K562 (cell line): ENCODE data around the gene TTC39A. TPM values are rescaled to one million over a fixed set of nuclear protein-coding genes. Genes with fewer than 3 reads are reported as not detected.

Experiments
- CCAR2 ChIP-seq: fragments of 200-400 bp; formaldehyde crosslinking; IDR thresholded peaks from 2 replicates; pipeline ENCODE4 v1.6.1; 2017; ENCODE audit warnings: mild to moderate bottlenecking, low read depth, low read length
- ETV1 ChIP-seq: fragments of 450-650 bp; conservative IDR thresholded peaks from 2 replicates; pipeline ENCODE4 v1.6.1; 2016; ENCODE audit warnings: missing genetic modification characterization, control low read depth, low read depth, missing compliant biosample characterization
- FOXA3 ChIP-seq, 2 experiments: fragments of 450-650 bp in 1 of 2; sonication (generic) in 1 of 2; formaldehyde crosslinking; IDR thresholded peaks in 1 of 2; conservative IDR thresholded peaks in 1 of 2; 2 replicates each; pipeline versions ENCODE4 v1.4.0 to v1.8.0; 2020 to 2022; ENCODE audit warnings: mild to moderate bottlenecking in 2 of 2, missing genetic modification reagents in 1 of 2
- GABPA ChIP-seq: fragments of 200-800 bp; sonication (Bioruptor generic); conservative IDR thresholded peaks from 2 replicates; pipeline ENCODE4 v1.6.1; 2016; ENCODE audit warnings: low read depth, missing genetic modification characterization, missing compliant biosample characterization
- KDM5B ChIP-seq: fragments of 200-600 bp; sonication (generic); IDR thresholded peaks from 2 replicates; pipeline ENCODE4 v1.6.1; 2012; ENCODE audit warnings: low read depth, mild to moderate bottlenecking, moderate library complexity, low read length, control low read depth, inconsistent platforms; ENCODE audit not compliant: insufficient replicate concordance
- PTBP1 ChIP-seq: fragments of 200-400 bp; formaldehyde crosslinking; IDR thresholded peaks from 2 replicates; pipeline ENCODE4 v1.6.1; 2017; ENCODE audit warnings: low read depth, low read length
- RBM14 ChIP-seq: fragments of 200-400 bp; formaldehyde crosslinking; IDR thresholded peaks from 2 replicates; pipeline ENCODE4 v1.6.1; 2018; ENCODE audit warnings: low read depth, mild to moderate bottlenecking, low read length, moderate library complexity, borderline replicate concordance; ENCODE audit not compliant: insufficient read depth
- RFX7 ChIP-seq: fragments of 250-450 bp; sonication (Bioruptor Pico); IDR thresholded peaks from 2 replicates; pipeline ENCODE4 v1.5.1; 2021; ENCODE audit warnings: mild to moderate bottlenecking
- ZNF316 ChIP-seq: fragments of 450-650 bp; IDR thresholded peaks from 2 replicates; pipeline ENCODE4 v1.6.1; 2016
- ZNF586 ChIP-seq: fragments of 450-650 bp; formaldehyde crosslinking; conservative IDR thresholded peaks from 2 replicates; pipeline ENCODE4 v1.4.0; 2020; ENCODE audit warnings: mild to moderate bottlenecking, moderate library complexity
- polyA plus RNA-seq, 8 experiments: library from polyadenylated mRNA; depleted of rRNA in 4 of 8; stranded (reverse) in 5 of 8; unstranded in 3 of 8; fragments of >200 nt; fragmentation: Nextera tagmentation in 2 of 8; fragmentation: Illumina TruSeq in 1 of 8; extraction: Ambion mirVana in 2 of 8; extraction: Trizol in 1 of 8; gene quantifications; 2 replicates each; pipeline versions ENCODE4 v1.2.1 to v1.2.3, GENCODE V29; 2011 to 2014; ENCODE audit warnings: inconsistent platforms in 1 of 8, missing spikeins in 1 of 8
- total RNA-seq, 7 experiments: library from RNA; depleted of rRNA in 6 of 7; stranded (reverse); fragments of >200 nt in 6 of 7; fragmentation: Illumina TruSeq in 2 of 7; extraction: Trizol in 2 of 7; gene quantifications; 2 replicates each; pipeline versions ENCODE4 v1.2.1 to v1.2.3, GENCODE V29; 2011 to 2021; ENCODE audit warnings: low replicate concordance in 1 of 7
- TF ChIP-seq, protein P1 (sequence below), 2 experiments: fragments of 200-800 bp in 1 of 2; sonication (Bioruptor generic) in 1 of 2; sonication (generic) in 1 of 2; formaldehyde crosslinking in 1 of 2; IDR thresholded peaks in 1 of 2; conservative IDR thresholded peaks in 1 of 2; 2 replicates each; pipeline versions ENCODE4 v1.5.0 to v1.6.1; 2016 to 2020; ENCODE audit warnings: missing compliant biosample characterization in 1 of 2, missing genetic modification characterization in 1 of 2, missing genetic modification reagents in 1 of 2
- TF ChIP-seq, protein P2 (sequence below), 2 experiments: IDR thresholded peaks; 2 replicates each; pipeline ENCODE4 v1.6.1; 2011; ENCODE audit warnings: borderline replicate concordance in 1 of 2, control low read depth in 1 of 2, low read depth in 1 of 2, low read length in 1 of 2, mild to moderate bottlenecking in 1 of 2, mixed read lengths in 1 of 2, moderate library complexity in 1 of 2; ENCODE audit not compliant: insufficient read depth in 1 of 2, insufficient read length in 1 of 2, poor library complexity in 1 of 2, severe bottlenecking in 1 of 2; ENCODE audit errors: extremely low read depth in 1 of 2
- TF ChIP-seq, protein P3 (sequence below): sonication (generic); formaldehyde crosslinking; IDR thresholded peaks from 2 replicates; pipeline ENCODE4 v1.8.1; 2023; ENCODE audit warnings: mild to moderate bottlenecking, missing genetic modification reagents

Gene TTC39A
- total and polyA plus RNA-seq, 9 of the 15 experiments (the other 6 are each of a cell fraction or from before 2014, with no cell fraction given): 0.18 to 0.82 (median 0.35) TPM

DNA sequence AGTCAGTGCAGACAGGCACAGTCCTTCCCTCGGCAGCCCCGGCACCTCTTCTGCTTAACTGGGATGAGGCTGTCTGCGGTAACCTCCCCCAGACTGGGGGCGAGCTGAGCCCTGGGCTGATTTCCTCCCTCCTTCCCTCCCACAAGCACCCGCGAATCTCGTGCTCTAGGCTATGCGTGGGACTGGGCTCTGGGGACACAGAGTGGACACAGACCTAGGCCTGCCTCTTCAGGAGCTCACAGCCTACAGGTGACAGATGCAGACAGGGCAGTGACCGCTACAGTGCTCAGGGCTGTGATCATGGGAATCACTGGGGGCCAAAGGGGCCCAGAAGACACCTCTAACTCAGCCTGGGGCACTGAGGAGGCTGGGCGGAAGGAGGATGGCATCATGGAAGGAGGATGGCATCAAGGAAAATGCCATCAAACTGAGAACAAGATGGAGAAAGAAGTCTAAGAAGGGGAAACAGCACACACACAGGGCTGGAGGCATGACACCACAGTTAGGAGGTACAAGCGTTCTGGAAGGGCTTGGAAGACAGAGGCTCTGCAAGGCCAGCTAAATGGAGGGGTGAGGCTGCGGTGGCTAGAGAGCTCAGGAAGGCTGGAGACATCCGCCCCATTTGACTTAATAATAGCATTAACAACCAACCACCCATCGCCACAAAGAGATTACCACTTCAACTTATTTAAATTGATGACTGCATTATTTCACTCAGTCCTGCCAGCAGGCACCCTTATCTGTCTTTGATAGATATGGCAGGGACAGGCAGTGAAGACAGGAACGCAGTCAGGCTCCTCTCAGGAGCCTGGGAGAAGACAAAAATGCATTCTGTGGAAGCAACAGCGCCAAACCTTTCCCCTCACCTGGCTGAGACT, 4.2 kb downstream of the TTC39A start (continued):
- TF ChIP-seq, protein P1, sequence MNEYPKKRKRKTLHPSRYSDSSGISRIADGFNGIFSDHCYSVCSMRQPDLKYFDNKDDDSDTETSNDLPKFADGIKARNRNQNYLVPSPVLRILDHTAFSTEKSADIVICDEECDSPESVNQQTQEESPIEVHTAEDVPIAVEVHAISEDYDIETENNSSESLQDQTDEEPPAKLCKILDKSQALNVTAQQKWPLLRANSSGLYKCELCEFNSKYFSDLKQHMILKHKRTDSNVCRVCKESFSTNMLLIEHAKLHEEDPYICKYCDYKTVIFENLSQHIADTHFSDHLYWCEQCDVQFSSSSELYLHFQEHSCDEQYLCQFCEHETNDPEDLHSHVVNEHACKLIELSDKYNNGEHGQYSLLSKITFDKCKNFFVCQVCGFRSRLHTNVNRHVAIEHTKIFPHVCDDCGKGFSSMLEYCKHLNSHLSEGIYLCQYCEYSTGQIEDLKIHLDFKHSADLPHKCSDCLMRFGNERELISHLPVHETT (CRISPR knock-in tag; conservative IDR thresholded peaks at IDR 0.05 in 1 of 2, IDR thresholded peaks at IDR 0.05 in 1 of 2): peak in 1 of 2 experiments; percentile 41; a peak in 1 of 4 replicates
- TF ChIP-seq PTBP1: no peak
- no peak for TF ChIP-seq CCAR2
- no peak for TF ChIP-seq ETV1 (tag)
- TF ChIP-seq GABPA (tag): no peak
- no peak for TF ChIP-seq RFX7 (CRISPR knock-in tag)
- no peak for TF ChIP-seq ZNF586 (CRISPR knock-in tag)
- TF ChIP-seq, protein P2, sequence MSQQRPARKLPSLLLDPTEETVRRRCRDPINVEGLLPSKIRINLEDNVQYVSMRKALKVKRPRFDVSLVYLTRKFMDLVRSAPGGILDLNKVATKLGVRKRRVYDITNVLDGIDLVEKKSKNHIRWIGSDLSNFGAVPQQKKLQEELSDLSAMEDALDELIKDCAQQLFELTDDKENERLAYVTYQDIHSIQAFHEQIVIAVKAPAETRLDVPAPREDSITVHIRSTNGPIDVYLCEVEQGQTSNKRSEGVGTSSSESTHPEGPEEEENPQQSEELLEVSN (IDR thresholded peaks at IDR 0.05; ENCODE audit: borderline replicate concordance in 1 of 2, extremely low read depth in 1 of 2, insufficient read depth in 1 of 2, insufficient read length in 1 of 2, low read depth in 1 of 2, low read length in 1 of 2, poor library complexity in 1 of 2, severe bottlenecking in 1 of 2): peak in 1 of 2 experiments; percentile 48
- no peak for TF ChIP-seq RBM14
- TF ChIP-seq, protein P3, sequence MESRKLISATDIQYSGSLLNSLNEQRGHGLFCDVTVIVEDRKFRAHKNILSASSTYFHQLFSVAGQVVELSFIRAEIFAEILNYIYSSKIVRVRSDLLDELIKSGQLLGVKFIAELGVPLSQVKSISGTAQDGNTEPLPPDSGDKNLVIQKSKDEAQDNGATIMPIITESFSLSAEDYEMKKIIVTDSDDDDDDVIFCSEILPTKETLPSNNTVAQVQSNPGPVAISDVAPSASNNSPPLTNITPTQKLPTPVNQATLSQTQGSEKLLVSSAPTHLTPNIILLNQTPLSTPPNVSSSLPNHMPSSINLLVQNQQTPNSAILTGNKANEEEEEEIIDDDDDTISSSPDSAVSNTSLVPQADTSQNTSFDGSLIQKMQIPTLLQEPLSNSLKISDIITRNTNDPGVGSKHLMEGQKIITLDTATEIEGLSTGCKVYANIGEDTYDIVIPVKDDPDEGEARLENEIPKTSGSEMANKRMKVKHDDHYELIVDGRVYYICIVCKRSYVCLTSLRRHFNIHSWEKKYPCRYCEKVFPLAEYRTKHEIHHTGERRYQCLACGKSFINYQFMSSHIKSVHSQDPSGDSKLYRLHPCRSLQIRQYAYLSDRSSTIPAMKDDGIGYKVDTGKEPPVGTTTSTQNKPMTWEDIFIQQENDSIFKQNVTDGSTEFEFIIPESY (CRISPR knock-in tag): no peak
- TF ChIP-seq ZNF316: peak; percentile 45; the same call in 1 of the 2 replicates
- TF ChIP-seq KDM5B: peak; percentile 28
- TF ChIP-seq FOXA3 (CRISPR knock-in tag; conservative IDR thresholded peaks at IDR 0.05 in 1 of 2, IDR thresholded peaks at IDR 0.05 in 1 of 2): no peak
